Fibroblast of lung (primary cell): Measurements from ENCODE around the gene PDE6A.

Experiments used
- EZH2 ChIP-seq: IDR thresholded peaks from 2 replicates; pipeline ENCODE4 v1.5.1; 2012; ENCODE audit warnings: low read length, control low read depth, mild to moderate bottlenecking; ENCODE audit errors: missing control alignments
- TF ChIP-seq, protein P1 (sequence below), 2 donors: IDR thresholded peaks in 1 of 2; conservative IDR thresholded peaks in 1 of 2; 1 replicate in 1 of 2; 2 replicates in 1 of 2; pipeline ENCODE4 v1.5.1; 2011 to 2012; ENCODE audit warnings: low read length in 2 of 2, control low read depth in 1 of 2, inconsistent platforms in 1 of 2, low read depth in 1 of 2, mild to moderate bottlenecking in 1 of 2

DNA sequence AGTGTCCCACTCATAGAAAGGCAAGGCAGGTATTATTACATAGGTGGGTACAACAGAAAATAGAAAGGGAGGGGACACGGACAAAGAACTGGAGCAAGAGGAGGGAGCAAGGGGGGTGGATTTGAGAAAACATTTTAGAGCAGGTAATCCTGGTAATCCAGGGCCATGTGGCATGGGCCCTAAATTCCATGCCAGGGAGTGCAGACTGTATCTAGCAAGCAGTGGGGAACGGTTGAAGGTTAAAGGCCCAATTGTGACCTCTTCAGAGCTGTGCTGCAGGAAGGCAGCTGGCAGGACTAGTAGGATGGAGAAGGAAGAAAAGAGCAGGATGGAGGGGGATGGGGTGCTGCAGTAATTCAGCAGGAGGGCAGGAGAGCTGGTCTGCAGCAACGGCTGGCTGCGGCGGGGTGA is 75.2 kb downstream of the PDE6A start:
- TF ChIP-seq, protein P1, sequence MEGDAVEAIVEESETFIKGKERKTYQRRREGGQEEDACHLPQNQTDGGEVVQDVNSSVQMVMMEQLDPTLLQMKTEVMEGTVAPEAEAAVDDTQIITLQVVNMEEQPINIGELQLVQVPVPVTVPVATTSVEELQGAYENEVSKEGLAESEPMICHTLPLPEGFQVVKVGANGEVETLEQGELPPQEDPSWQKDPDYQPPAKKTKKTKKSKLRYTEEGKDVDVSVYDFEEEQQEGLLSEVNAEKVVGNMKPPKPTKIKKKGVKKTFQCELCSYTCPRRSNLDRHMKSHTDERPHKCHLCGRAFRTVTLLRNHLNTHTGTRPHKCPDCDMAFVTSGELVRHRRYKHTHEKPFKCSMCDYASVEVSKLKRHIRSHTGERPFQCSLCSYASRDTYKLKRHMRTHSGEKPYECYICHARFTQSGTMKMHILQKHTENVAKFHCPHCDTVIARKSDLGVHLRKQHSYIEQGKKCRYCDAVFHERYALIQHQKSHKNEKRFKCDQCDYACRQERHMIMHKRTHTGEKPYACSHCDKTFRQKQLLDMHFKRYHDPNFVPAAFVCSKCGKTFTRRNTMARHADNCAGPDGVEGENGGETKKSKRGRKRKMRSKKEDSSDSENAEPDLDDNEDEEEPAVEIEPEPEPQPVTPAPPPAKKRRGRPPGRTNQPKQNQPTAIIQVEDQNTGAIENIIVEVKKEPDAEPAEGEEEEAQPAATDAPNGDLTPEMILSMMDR (conservative IDR thresholded peaks at IDR 0.05 in 1 of 2, IDR thresholded peaks at IDR 0.05 in 1 of 2; ENCODE audit: low read depth in 1 of 2, low read length in 2 of 2) = no peak
- TF ChIP-seq EZH2 = no peak
